Stimulated activated CD4-positive, alpha-beta T cell treated with anti-CD3 and anti-CD28 coated beads, Interleukin-2, amount 100 ng/mL, for 24 hours (primary cell): Measurements from ENCODE around the gene RPS5.
"Not testable (repeated sequence)": the region's sequence is repeated elsewhere in the genome, so short reads cannot be mapped to it uniquely, and the experiment has no call there.

Experiments
- DNase-seq, 2 donors: peaks; one replicate each; pipeline ENCODE4 v3.0.0-alpha.2; 2020

Gene RPS5

DNA sequence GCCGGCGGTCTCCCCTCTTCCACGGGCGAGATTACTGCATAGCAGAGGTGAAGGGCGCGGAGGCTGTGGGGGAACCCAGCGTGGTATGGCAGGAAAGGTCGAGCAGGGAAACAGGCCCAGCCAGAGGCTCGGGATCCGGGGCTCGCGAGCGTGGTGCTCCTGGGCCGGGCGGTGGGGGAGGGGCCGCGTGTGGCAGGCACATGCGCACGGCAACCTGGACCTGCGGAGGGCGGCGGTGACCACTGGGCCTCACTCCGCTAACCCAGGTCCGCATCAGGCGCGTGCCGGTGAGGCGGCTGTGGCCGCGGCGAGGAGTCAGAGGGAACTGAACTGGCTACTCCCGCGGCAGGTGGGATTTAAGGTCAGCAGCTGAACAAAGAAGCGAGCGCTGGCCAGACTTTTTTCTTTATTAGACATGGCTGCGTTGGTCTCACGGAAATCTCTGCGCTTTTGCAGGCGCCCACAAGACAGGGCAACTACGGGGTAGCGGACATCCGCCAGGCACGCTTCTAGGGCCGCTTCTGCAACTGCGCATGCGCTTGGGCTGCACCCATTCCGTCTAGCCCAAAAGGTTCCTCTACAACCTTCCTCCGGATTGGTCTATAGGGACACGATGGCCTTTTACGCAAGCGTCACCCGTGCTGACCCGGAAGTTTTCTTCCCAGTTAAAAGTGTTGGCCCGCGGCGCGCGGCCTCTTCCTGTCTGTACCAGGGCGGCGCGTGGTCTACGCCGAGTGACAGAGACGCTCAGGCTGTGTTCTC, at the start of gene RPS5:
TSS of gene RPS5 (plus strand) at position 694 of the 762 bp plus-strand sequence. CDS start 869 bp downstream, outside the sequence.
- peak; percentile 94 to 95 for DNase-seq

GRCh38 chr19:58338336-58338735, 48.7 kb upstream of the RPS5 start:
- DNase-seq, result no peak

- DNase-seq, result no peak
These were observed 48.1 kb upstream of the RPS5 start for GRCh38 chr19:58338825-58339558.

GRCh38 chr19:58345558-58345957, 41.5 kb upstream of the RPS5 start:
- no peak for DNase-seq

- DNase-seq, result peak; percentile 63 to 73
These were observed 39.8 kb upstream of the RPS5 start for GRCh38 chr19:58346961-58347929.

- not testable (repeated sequence) for DNase-seq
These were observed 39.0 kb upstream of the RPS5 start for GRCh38 chr19:58348080-58348479.

- no peak for DNase-seq
These were observed 37.5 kb upstream of the RPS5 start for GRCh38 chr19:58349590-58349989.

GRCh38 chr19:58350001-58350861, 36.8 kb upstream of the RPS5 start:
- DNase-seq, result no peak

DNA sequence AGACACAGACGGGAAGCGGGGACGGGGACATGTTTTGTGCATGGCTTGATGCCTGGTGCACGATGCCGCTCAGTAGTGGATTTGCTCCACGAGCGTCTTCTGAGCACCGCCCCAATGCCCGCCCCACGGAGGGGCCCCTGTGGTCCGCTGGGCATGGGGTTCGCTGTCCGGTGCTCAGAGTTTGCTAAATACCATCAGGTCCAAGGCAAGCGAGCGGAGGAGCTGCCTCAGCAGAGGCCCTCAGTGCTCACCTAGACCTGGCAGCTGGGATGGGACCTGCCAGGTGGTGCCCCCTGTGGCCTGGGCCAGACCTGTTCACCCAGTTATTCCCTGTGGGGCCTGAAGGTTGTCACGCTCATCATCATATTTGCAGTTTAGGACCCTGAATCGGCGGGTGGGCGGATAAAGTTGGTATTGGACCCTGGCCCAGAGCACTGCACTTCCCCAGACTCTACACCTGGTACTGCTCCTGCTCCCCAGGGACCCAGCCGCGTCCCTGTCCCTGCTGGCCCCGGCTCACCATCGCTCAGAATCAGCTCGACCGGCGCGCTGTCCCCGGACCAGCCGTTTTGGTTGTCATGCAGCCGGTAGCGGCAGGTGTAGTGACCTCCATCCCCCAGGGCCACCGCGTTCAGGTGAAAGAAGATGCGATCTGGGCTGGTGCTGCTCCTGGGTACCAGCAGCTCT, 36.1 kb upstream of the RPS5 start:
- no peak for DNase-seq

DNA sequence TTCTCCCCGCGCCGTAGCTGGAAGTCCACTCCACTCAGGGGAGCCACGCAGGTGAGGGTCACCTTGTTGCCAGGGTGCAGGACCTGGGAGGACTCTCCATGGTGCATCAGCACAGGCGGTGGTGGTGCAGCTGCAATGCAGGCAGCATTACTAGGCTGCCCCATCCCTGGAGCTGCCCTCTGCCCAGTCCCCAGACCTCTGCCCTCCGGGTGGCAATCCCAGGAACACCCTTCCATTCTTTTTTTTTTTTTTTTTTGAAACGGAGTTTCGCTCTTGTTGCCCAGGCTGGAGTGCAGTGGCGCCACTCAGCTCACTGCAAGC, 35.6 kb upstream of the RPS5 start:
- no peak for DNase-seq

- DNase-seq, result no peak
These were observed 34.9 kb upstream of the RPS5 start for GRCh38 chr19:58351990-58352755.

- no peak for DNase-seq
These were observed 34.1 kb upstream of the RPS5 start, which contains the start of gene A1BG for GRCh38 chr19:58352760-58353671. Gene A1BG (minus strand): TSS chr19:58353492. CDS start chr19:58353437, 55 bp downstream.

DNA sequence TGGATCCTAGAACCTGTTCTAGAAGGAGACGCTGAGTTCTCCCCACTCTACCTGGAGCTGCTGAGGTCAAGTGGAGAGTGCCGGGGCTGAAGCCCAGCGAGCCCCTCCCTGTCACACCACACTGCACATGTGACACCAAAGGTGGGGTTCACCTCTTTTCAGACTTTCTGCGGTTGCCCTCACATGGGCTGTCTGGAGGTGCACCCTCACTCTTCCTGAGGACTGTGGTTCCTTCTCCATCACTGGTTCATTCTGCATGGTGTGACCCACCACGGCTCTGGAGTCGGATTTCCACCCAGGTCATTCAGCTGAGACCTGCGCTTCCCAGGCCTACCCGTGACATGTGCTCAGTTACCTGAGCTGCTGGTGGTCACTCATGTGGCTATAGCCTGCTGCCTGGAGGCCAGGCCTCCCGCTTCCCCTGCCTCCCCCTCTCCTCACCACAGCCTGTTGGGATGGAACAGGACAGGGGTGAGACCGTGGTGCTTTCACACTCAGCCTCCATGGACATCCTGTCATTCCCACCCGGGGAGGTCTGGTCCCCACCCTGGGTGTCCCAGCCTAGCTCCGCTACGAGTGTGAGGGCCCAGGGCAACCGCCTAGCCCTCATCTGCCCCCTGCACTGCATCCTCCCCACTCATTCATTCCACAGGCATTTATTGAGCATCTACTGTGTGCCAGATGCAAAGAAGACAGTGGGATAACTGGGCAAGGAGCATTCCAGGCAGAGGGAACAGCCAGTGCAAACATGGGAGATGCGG, 33.2 kb upstream of the RPS5 start:
- no peak for DNase-seq

- DNase-seq, result no peak
These were observed 32.5 kb upstream of the RPS5 start for GRCh38 chr19:58354478-58355030.

DNA sequence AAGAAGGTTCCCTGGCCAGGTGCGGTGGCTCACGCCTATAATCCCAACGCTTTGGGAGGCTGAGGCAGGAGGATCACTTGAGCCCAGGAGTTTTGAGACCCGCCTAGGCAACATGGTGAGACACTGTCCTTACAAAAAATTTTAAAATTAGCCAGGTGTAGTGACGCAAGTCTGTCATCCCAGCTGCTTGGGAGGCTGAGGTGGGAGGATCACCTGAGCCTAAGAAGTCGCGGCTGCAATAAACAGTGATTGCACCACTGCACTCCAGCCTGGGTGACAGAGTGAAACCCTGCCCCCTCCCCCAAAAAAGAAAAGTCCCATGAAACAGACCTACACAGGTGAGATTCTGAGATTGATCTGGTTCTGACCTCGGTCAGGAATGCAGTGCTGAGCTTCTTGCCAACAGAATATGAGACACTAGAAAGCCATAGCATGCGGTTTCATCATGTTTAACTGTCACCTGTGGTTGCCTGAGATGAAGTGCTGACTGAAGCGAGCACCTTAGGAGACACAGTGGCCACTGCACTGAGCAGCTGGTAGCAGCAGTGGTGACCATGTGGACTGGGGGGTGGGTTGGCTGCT, 31.8 kb upstream of the RPS5 start:
- no peak for DNase-seq

DNA sequence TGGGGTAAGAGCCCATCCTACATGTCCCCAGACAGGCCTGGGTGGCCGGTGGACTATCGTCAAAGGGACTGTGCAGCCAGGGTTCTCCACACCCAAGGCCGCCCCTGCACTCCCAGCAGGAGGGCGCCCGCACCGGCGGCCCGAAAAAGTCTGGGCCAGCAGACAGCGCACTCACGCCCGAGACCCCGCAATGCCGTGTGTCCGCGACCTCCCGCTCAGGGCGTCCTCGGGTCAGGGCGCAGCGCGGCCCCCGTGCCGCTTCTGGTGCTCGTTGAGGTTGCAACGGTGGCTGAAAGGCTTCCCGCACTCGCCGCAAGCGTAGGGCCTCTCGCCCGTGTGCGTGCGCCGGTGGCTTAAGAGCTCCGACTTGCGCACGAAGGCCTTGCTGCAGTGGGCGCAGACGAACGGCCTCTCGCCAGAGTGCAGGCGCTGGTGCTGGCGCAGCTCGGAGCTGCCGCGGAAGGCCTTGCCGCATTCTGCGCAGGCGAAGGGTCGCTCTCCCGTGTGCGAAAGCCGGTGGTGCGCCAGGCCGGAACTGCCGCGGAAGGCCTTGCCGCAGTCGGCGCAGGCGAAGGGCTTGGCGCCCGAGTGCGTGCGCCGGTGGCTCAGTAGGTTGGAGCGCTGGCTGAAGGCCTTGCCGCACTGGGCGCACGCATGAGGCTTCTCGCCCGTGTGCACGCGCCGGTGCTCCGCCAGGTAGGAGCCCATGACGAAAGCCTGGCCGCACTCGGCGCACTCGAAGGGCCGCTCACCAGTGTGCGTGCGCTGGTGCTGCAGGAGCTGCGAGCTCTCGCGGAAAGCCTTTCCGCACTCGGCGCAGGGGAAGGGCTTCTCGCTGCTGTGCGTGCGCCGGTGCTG, 30.9 kb upstream of the RPS5 start:
- peak; percentile 30 to 47 for DNase-seq
